HepG2 (cell line): Measurements from ENCODE around the gene ADSL. TPM values are rescaled to one million over a fixed set of nuclear protein-coding genes. Genes with fewer than 3 reads are reported as not detected.

ENCODE experiments used
- ATAC-seq: fragments of 200-7000 bp; cut with Tn5 transposase; 3 replicates; pipeline ENCODE4 v1.9.1; 2020; ENCODE audit warnings: mild to moderate bottlenecking, moderate library complexity
- BruUV-seq: library from RNA; stranded (reverse); fragments of 400-500 nt; replicated peaks from 2 replicates; lab custom pipeline; 2021; lab: Mats Ljungman, UMichigan
- CTCF ChIA-PET: fragments of 300-600 bp; formaldehyde crosslinking; extraction: SDS; loops from one replicate; lab custom pipeline; 2021; ENCODE audit warnings: low total read pairs, inconsistent platforms, low intra/inter-chr PET ratio; lab: Yijun Ruan, JAX
- POLR2A ChIA-PET: fragments of 350-600 bp; sonication (Branson Sonifier 250); formaldehyde crosslinking; loops from one replicate; lab custom pipeline; 2020; ENCODE audit warnings: antibody characterized with exemption, inconsistent platforms; lab: Yijun Ruan, JAX
- DNase-seq: peaks from one replicate; pipeline ENCODE4 v3.0.0-alpha.2; 2015; ENCODE audit warnings: low spot score
- FAIRE-seq: peaks from 3 replicates; lab custom pipeline; 2011; peaks lifted over from hg19 to GRCh38; lab: Jason Lieb, UNC
- H2AFZ ChIP-seq: one replicate; pipeline ENCODE4 v1.6.1; 2011; ENCODE audit warnings: low read length, inconsistent platforms
- H3K27ac ChIP-seq: fragments of 300-600 bp; 3 replicates; pipeline ENCODE4 v1.8.0; 2011; ENCODE audit warnings: mixed run types, mild to moderate bottlenecking, mixed read lengths, low read length, inconsistent platforms; ENCODE audit not compliant: insufficient read depth; ENCODE audit errors: extremely low read length
- H3K27me3 ChIP-seq, 2 experiments: fragments of 200-600 bp in 1 of 2; 2 replicates in 1 of 2; 3 replicates in 1 of 2; pipeline versions ENCODE4 v1.6.0 to v1.8.0; 2011; ENCODE audit warnings: low read length in 2 of 2, mild to moderate bottlenecking in 2 of 2, moderate library complexity in 2 of 2, inconsistent platforms in 1 of 2; ENCODE audit not compliant: insufficient read depth in 2 of 2, control insufficient read depth in 1 of 2
- H3K36me3 ChIP-seq, 2 experiments: fragments of 200-600 bp in 1 of 2; replicated peaks in 1 of 2; 2 replicates in 1 of 2; 3 replicates in 1 of 2; pipeline versions ENCODE4 v1.5.1 to v1.8.0; 2011; ENCODE audit warnings: low read length in 2 of 2, inconsistent platforms in 1 of 2; ENCODE audit not compliant: insufficient read depth in 2 of 2, control insufficient read depth in 1 of 2
- H3K4me1 ChIP-seq: 2 replicates; pipeline ENCODE4 v1.5.1; 2012; ENCODE audit warnings: low read length, inconsistent platforms; ENCODE audit not compliant: insufficient read depth
- H3K4me2 ChIP-seq: 2 replicates; pipeline ENCODE4 v1.6.0; 2011; ENCODE audit warnings: low read depth, low read length, inconsistent platforms
- H3K4me3 ChIP-seq, 3 experiments: fragments of 200-600 bp in 1 of 3; sonication (generic), shearing (Covaris generic) in 1 of 3; replicated peaks in 1 of 3; 2 replicates each; pipeline ENCODE4 v1.5.1; 2011 to 2016; ENCODE audit warnings: low read length in 3 of 3, inconsistent platforms in 2 of 3, low read depth in 2 of 3, mild to moderate bottlenecking in 2 of 3, control low read depth in 1 of 3, mixed read lengths in 1 of 3; ENCODE audit not compliant: insufficient read depth in 1 of 3
- H3K79me2 ChIP-seq: one replicate; pipeline ENCODE4 v1.6.1; 2011; ENCODE audit warnings: low read length, inconsistent platforms; ENCODE audit not compliant: insufficient read depth
- H3K9ac ChIP-seq: 2 replicates; pipeline ENCODE4 v1.6.0; 2011; ENCODE audit warnings: mild to moderate bottlenecking, low read depth, low read length, inconsistent platforms; ENCODE audit not compliant: insufficient read depth
- H3K9me3 ChIP-seq: 2 replicates; pipeline ENCODE4 v1.5.1; 2012; ENCODE audit warnings: mild to moderate bottlenecking, low read length
- H4K20me1 ChIP-seq: 2 replicates; pipeline ENCODE4 v1.6.0; 2011; ENCODE audit warnings: inconsistent platforms, mild to moderate bottlenecking, low read length, moderate library complexity; ENCODE audit not compliant: insufficient read depth
- ATM ChIP-seq: fragments of 450-650 bp; IDR thresholded peaks from 2 replicates; pipeline ENCODE4 v1.7.1; 2017; ENCODE audit warnings: mild to moderate bottlenecking, borderline replicate concordance
- ATRX ChIP-seq: sonication (generic); formaldehyde crosslinking; IDR thresholded peaks from 2 replicates; pipeline ENCODE4 v1.4.0; 2020; ENCODE audit warnings: missing genetic modification reagents, borderline replicate concordance
- JUNB ChIP-seq: sonication (generic); formaldehyde crosslinking; IDR thresholded peaks from 2 replicates; pipeline ENCODE4 v1.8.0; 2022; ENCODE audit warnings: missing genetic modification reagents, mild to moderate bottlenecking, borderline replicate concordance
- KDM4B ChIP-seq: sonication (generic); formaldehyde crosslinking; IDR thresholded peaks from 2 replicates; pipeline ENCODE4 v1.4.0; 2020; ENCODE audit warnings: missing genetic modification reagents
- MAFK ChIP-seq, 2 experiments: IDR thresholded peaks in 1 of 2; conservative IDR thresholded peaks in 1 of 2; 2 replicates each; pipeline ENCODE4 v1.6.1; 2011; ENCODE audit warnings: improper control_type of control experiment in 2 of 2, low read length in 2 of 2
- MED8 ChIP-seq: sonication (generic); formaldehyde crosslinking; IDR thresholded peaks from 2 replicates; pipeline ENCODE4 v1.8.1; 2023; ENCODE audit warnings: mild to moderate bottlenecking, missing genetic modification reagents; ENCODE audit not compliant: insufficient replicate concordance
- NFE2 ChIP-seq: sonication (generic); formaldehyde crosslinking; IDR thresholded peaks from 2 replicates; pipeline ENCODE4 v1.4.0; 2020; ENCODE audit warnings: missing genetic modification reagents
- NPAS2 ChIP-seq: sonication (generic); formaldehyde crosslinking; IDR thresholded peaks from 2 replicates; pipeline ENCODE4 v1.8.0; 2022; ENCODE audit warnings: mild to moderate bottlenecking, missing genetic modification reagents, borderline replicate concordance
- ZKSCAN1 ChIP-seq: fragments of 150-350 bp; IDR thresholded peaks from 2 replicates; pipeline ENCODE4 v1.6.1; 2014; ENCODE audit warnings: low read length
- ZNF225 ChIP-seq: sonication (generic); formaldehyde crosslinking; IDR thresholded peaks from 2 replicates; pipeline ENCODE4 v1.4.0; 2020; ENCODE audit warnings: mild to moderate bottlenecking, missing genetic modification reagents
- ZNF780A ChIP-seq: sonication (generic); formaldehyde crosslinking; IDR thresholded peaks from 2 replicates; pipeline ENCODE4 v1.8.0; 2022; ENCODE audit warnings: mild to moderate bottlenecking, missing genetic modification reagents, moderate library complexity
- WGBS: methylation state at CpG from one replicate; pipeline ENCODE4 v1.1.6; 2017; ENCODE audit warnings: low lambda C conversion rate; 5-methylcytosine and 5-hydroxymethylcytosine counted together
- in situ Hi-C: cut with HindIII; loops from 2 replicates; pipeline ENCODE4 v1.10.0; 2017; ENCODE audit warnings: low pct_unique_long_range_greater_than_20kb; ENCODE audit not compliant: extremely low pct_ligation_motif_present
- intact Hi-C: fragments of 100-400 bp; cut with micrococcal nuclease; formaldehyde crosslinking; loops from one replicate; pipeline ENCODE4 v1.10.0; 2022; ENCODE audit not compliant: unreplicated experiment
- polyA plus RNA-seq, 8 experiments: library from polyadenylated mRNA; depleted of rRNA in 3 of 8; stranded (reverse) in 7 of 8; unstranded in 1 of 8; fragments of >200 nt; fragmentation: Illumina TruSeq in 4 of 8; extraction: Trizol in 4 of 8; gene quantifications; 2 replicates each; pipeline versions ENCODE4 v1.2.1 to v1.2.3, GENCODE V29; 2011 to 2016; ENCODE audit warnings: low read depth in 4 of 8, missing spikeins in 1 of 8, mixed read lengths in 1 of 8; ENCODE audit not compliant: insufficient read depth in 1 of 8
- total RNA-seq, 5 experiments: library from RNA; depleted of rRNA; stranded (reverse); fragments of >200 nt; fragmentation: Illumina TruSeq; extraction: Trizol; gene quantifications; 2 replicates each; pipeline ENCODE4 v1.2.3, GENCODE V29; 2016; ENCODE audit warnings: low read depth in 1 of 5
- TF ChIP-seq, protein P1 (sequence below): sonication (generic); formaldehyde crosslinking; IDR thresholded peaks from 2 replicates; pipeline ENCODE4 v1.5.1; 2020; ENCODE audit warnings: mild to moderate bottlenecking, missing genetic modification reagents, moderate library complexity

Gene ADSL
- total and polyA plus RNA-seq, 2 of the 13 experiments (the other 11 are each of a cell fraction or from before 2014, with no cell fraction given), result 123 to 174 TPM

DNA sequence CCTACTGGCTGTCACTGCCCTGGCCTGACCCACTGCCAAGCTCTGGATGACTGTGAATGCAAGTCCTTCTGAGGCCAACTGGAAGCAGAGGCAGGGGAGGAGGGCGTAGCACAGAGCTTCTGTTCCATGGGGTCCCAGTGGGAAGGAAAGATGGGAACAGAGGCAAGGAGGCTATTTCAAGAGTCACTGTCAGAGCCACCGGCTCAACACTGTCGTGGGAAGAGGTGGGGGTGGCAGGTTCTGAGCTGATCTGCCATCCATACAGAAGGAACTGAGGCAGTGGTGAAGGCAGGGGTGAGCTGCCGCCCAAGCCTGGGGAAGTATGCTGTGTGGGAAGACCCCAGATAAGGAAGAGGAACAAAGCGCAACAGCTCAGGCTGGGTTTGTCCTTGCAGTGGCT lies 78.8 kb downstream of the ADSL start:
- CTCF ChIA-PET, result no interaction called here

DNA sequence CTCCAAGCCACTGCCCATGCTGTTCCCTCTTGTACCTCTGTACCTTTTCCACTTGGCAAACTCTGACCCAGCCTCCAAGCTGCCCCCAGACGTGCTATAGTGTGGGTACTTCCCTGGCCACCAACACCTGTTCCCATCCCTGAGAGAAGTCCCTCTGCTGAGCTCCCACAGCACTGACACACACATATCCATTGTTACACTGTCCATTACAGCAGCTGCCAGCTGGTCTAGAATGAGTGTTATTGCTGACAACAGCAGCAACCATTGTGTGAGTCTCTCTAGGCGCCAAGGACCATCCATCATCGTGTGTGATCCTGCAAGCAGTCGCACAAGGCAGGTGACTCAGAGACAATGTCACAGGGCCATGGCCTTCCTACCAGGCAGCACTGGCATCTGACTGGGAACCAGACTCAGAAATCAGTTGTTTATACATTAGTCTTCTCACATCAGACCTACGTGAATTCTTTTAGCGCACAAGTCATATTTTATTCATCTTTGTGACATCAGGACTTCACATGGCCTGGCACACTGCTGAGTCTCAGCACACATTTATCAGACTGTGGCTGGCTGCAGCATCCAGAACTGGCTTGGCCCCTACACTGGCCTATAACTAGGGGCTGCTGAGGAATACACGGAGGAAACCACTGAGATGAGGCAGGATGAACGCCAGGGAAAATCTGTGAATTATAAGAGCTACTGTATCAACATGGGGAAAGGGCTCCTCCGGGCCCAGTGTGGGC lies 80.5 kb downstream of the ADSL start:
- H3K36me3 ChIP-seq, result peaks cover 43 to 89% of the 10 kb centered on the region in 2 experiments; a peak in 4 of 5 replicates
- WGBS, result 97% methylated on average over 8 of the region's 9 CpGs
- in situ Hi-C loops (no loop called here), intact Hi-C loops (no loop called here)
- CTCF ChIA-PET, result no interaction called here
- no peak overlapping the region for H3K4me3 ChIP-seq
- DNase-seq, result no peak
- POLR2A ChIA-PET, result no interaction called here
- no peaks in the 10 kb centered on the region for H4K20me1 ChIP-seq
- no peak overlapping the region for H3K27ac ChIP-seq
- no peaks in the 10 kb centered on the region for H3K79me2 ChIP-seq
- no peak overlapping the region for H2AFZ ChIP-seq
- no peaks in the 10 kb centered on the region for H3K9me3 ChIP-seq
- no peak for TF ChIP-seq JUNB
- TF ChIP-seq MAFK (conservative IDR thresholded peaks at IDR 0.05 in 1 of 2, IDR thresholded peaks at IDR 0.05 in 1 of 2; ENCODE audit: low read length in 2 of 2), result 0 out of 4 replicates have a peak, but pooled peaks of 1 of the 2 experiments have one; percentile 7
- no peak for TF ChIP-seq ATM
- TF ChIP-seq ZKSCAN1, result no peak
- TF ChIP-seq ZNF780A (CRISPR knock-in tag), result no peak
- H3K27me3 ChIP-seq, result no peaks in the 10 kb centered on the region
- no peak overlapping the region for H3K4me2 ChIP-seq
- no peak for FAIRE-seq
- no peak for ATAC-seq
- BruUV-seq, result no TSS peak
- no peak overlapping the region for H3K9ac ChIP-seq
- H3K4me1 ChIP-seq, result peaks cover 5% of the 10 kb centered on the region; the same call in 1 of the 2 replicates

More for the DNA sequence above, 78.8 kb downstream of the ADSL start:
- TF ChIP-seq NPAS2 (CRISPR knock-in tag), result no peak
- no peak for TF ChIP-seq NFE2
- TF ChIP-seq ZNF225, result no peak
- no peak for TF ChIP-seq KDM4B
- TF ChIP-seq MED8 (CRISPR knock-in tag), result no peak
- no peak for TF ChIP-seq ATRX (CRISPR knock-in tag)
- TF ChIP-seq, protein P1, sequence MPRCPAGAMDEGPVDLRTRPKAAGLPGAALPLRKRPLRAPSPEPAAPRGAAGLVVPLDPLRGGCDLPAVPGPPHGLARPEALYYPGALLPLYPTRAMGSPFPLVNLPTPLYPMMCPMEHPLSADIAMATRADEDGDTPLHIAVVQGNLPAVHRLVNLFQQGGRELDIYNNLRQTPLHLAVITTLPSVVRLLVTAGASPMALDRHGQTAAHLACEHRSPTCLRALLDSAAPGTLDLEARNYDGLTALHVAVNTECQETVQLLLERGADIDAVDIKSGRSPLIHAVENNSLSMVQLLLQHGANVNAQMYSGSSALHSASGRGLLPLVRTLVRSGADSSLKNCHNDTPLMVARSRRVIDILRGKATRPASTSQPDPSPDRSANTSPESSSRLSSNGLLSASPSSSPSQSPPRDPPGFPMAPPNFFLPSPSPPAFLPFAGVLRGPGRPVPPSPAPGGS, result no peak
- no peak for ATAC-seq
- DNase-seq, result no peak
- in situ Hi-C loops, result no loop called here
- peaks cover 48 to 96% of the 10 kb centered on the region in 2 experiments; a peak in 4 of 5 replicates for H3K36me3 ChIP-seq
- POLR2A ChIA-PET, result no interaction called here
- H3K4me1 ChIP-seq, result peaks cover 5% of the 10 kb centered on the region; the same call in 1 of the 2 replicates
- H3K4me2 ChIP-seq, result no peak overlapping the region
- BruUV-seq, result no TSS peak
- H3K79me2 ChIP-seq, result no peaks in the 10 kb centered on the region
- no peaks in the 10 kb centered on the region for H3K27me3 ChIP-seq
- intact Hi-C loops, result no loop called here
- H3K9me3 ChIP-seq, result no peaks in the 10 kb centered on the region
- H3K9ac ChIP-seq, result no peak overlapping the region
- FAIRE-seq, result no peak
- H3K4me3 ChIP-seq, result no peak overlapping the region
- H3K27ac ChIP-seq, result no peak overlapping the region
- H2AFZ ChIP-seq, result no peak overlapping the region
- 100% methylated on average over 5 of the region's 5 CpGs for WGBS
- no peaks in the 10 kb centered on the region for H4K20me1 ChIP-seq
